NCI-H510A treated with DMSO at 0.1 percent for 48 hours (cell line): ENCODE measurements around the gene CHRFAM7A.
"Not testable (repeated sequence)": the region's sequence is repeated elsewhere in the genome, so short reads cannot be mapped to it uniquely, and the experiment has no call there.

Experiments
- DNase-seq: peaks from one replicate; lab custom pipeline; 2025; lab: John Stamatoyannopoulos, UW

Gene CHRFAM7A

GRCh38 chr15:30392766-30393663 is at the start of gene CHRFAM7A:
CHRFAM7A (minus strand) TSS chr15:30393540; CDS start chr15:30383351, 10,189 bp downstream.
- not testable (repeated sequence) for DNase-seq

- DNase-seq = not testable (repeated sequence)
Observed at GRCh38 chr15:30438348-30438747, 45.0 kb upstream of the CHRFAM7A start.

- not testable (repeated sequence) for DNase-seq
Observed at GRCh38 chr15:30435878-30436277, 42.5 kb upstream of the CHRFAM7A start.

- DNase-seq = not testable (repeated sequence)
Observed at GRCh38 chr15:30420723-30421122, 27.4 kb upstream of the CHRFAM7A start.

GRCh38 chr15:30414160-30414559 is 20.8 kb upstream of the CHRFAM7A start, which contains the start of gene GOLGA8R:
GOLGA8R (minus strand) TSS chr15:30414260; CDS start chr15:30414162, 98 bp downstream.
- not testable (repeated sequence) for DNase-seq

- not testable (repeated sequence) for DNase-seq
Observed at GRCh38 chr15:30407636-30408035, 14.3 kb upstream of the CHRFAM7A start.

GRCh38 chr15:30398988-30399387 is 5.6 kb upstream of the CHRFAM7A start:
- DNase-seq = not testable (repeated sequence)

- not testable (repeated sequence) for DNase-seq
Observed at GRCh38 chr15:30393664-30393991, 288 bp upstream of the CHRFAM7A start.

- not testable (repeated sequence) for DNase-seq
Observed at GRCh38 chr15:30386318-30386887, 6.9 kb downstream of the CHRFAM7A start.

- not testable (repeated sequence) for DNase-seq
Observed at GRCh38 chr15:30377082-30377413, 16.3 kb downstream of the CHRFAM7A start.

GRCh38 chr15:30376375-30377081 is 16.8 kb downstream of the CHRFAM7A start:
- DNase-seq = not testable (repeated sequence)

- DNase-seq = not testable (repeated sequence)
Observed at GRCh38 chr15:30375872-30376271, 17.5 kb downstream of the CHRFAM7A start.

GRCh38 chr15:30374862-30375261 is 18.5 kb downstream of the CHRFAM7A start:
- DNase-seq = not testable (repeated sequence)

GRCh38 chr15:30368271-30368670 is 25.1 kb downstream of the CHRFAM7A start:
- DNase-seq = not testable (repeated sequence)

GRCh38 chr15:30367246-30367645 is 26.1 kb downstream of the CHRFAM7A start:
- not testable (repeated sequence) for DNase-seq

GRCh38 chr15:30361404-30361803 is 31.9 kb downstream of the CHRFAM7A start:
- not testable (repeated sequence) for DNase-seq

GRCh38 chr15:30360990-30361389 is 32.4 kb downstream of the CHRFAM7A start:
- not testable (repeated sequence) for DNase-seq

GRCh38 chr15:30355043-30355442 is 38.3 kb downstream of the CHRFAM7A start:
- DNase-seq = not testable (repeated sequence)

- DNase-seq = not testable (repeated sequence)
Observed at GRCh38 chr15:30349803-30350202, 43.5 kb downstream of the CHRFAM7A start.

GRCh38 chr15:30336584-30336983 is 56.8 kb downstream of the CHRFAM7A start:
- not testable (repeated sequence) for DNase-seq

GRCh38 chr15:30334152-30334551 is 59.2 kb downstream of the CHRFAM7A start:
- not testable (repeated sequence) for DNase-seq

- DNase-seq = not testable (repeated sequence)
Observed at GRCh38 chr15:30326145-30326544, 67.2 kb downstream of the CHRFAM7A start.
